Transverse colon (tissue), 3 donors: ENCODE results near the gene ZNF804B.

Experiments used
- CTCF ChIP-seq, 5 experiments: fragments of 200-600 bp in 3 of 5; fragments of 450-650 bp in 2 of 5; sonication (generic) in 3 of 5; IDR thresholded peaks; 1 replicate in 2 of 5; 2 replicates in 3 of 5; pipeline ENCODE4 v1.5.1; 2016 to 2017; ENCODE audit warnings: antibody characterized with exemption in 5 of 5, inconsistent platforms in 3 of 5, mild to moderate bottlenecking in 2 of 5, moderate library complexity in 1 of 5
- POLR2A ChIP-seq: fragments of 450-650 bp; IDR thresholded peaks from one replicate; pipeline ENCODE4 v1.6.1; 2016; ENCODE audit warnings: antibody characterized with exemption, mild to moderate bottlenecking, moderate library complexity

GRCh38 chr7:88928276-88928675, 168.8 kb downstream of the ZNF804B start:
- TF ChIP-seq CTCF (IDR thresholded peaks at IDR 0.05) = no peak
- TF ChIP-seq POLR2A = no peak
